Stimulated activated CD4-positive, alpha-beta T cell treated with anti-CD3 and anti-CD28 coated beads, TNF-alpha, amount 100 ng/mL, for 4 hours (primary cell): ENCODE results near the gene CD86.
"Not testable (repeated sequence)": the region's sequence is repeated elsewhere in the genome, so short reads cannot be mapped to it uniquely, and the experiment has no call there.

Experiments used
- DNase-seq, 3 experiments: peaks; one replicate each; pipeline ENCODE4 v3.0.0-alpha.2; 2020; ENCODE audit warnings: low read depth in 3 of 3

The CD86 gene

DNA sequence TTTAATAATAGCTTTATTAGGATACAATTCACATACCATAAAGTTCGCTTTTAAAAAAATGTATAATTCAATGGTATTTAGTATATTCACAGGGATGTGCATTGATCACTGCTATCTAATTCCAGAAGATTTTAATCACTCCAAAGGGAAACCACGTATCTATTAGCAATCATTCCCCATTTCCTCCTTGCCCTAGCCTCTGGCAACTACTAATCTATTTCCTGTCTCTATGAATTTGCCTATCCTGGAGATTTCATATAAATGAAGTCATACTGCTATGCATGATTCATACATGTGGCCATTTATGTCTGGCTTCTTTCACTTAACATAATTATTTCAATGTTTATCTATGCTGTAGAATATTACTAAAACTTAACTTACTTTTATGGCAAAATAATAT is 96.3 kb downstream of the CD86 start:
- no peak for DNase-seq

DNA sequence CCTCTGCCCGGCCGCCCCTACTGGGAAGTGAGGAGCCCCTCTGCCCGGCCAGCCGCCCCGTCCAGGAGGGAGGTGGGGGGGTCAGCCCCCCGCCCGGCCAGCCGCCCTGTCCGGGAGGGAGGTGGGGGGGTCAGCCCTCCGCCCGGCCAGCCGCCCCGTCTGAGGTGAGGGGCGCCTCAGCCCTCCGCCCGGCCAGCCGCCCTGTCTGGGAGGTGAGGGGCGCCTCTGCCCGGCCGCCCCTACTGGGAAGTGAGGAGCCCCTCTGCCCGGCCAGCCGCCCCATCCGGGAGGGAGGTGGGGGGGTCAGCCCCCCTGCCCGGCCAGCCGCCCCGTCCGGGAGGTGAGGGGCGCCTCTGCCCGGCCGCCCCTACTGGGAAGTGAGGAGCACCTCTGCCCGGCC is 109.8 kb downstream of the CD86 start:
- not testable (repeated sequence) for DNase-seq

DNA sequence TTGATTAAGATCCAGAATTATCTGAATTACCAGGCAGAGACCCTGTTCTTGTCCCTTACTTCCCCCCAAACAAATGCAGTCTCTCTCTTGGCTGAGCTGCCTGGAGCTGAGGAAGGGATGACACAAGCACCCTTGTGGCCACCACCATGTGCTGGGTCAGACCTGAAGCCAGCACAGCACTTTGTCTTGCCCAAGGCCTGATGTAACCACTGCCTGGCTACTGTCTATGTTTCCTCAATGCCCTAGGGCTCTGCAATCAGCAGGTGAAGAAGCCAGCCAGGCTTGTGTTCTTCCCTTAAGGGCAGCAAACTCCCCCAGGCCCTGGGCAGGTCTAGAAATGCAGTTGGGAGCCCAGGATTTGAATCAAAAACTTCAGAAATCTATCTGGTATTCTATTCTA is 112.5 kb downstream of the CD86 start:
- DNase-seq: no peak

DNA sequence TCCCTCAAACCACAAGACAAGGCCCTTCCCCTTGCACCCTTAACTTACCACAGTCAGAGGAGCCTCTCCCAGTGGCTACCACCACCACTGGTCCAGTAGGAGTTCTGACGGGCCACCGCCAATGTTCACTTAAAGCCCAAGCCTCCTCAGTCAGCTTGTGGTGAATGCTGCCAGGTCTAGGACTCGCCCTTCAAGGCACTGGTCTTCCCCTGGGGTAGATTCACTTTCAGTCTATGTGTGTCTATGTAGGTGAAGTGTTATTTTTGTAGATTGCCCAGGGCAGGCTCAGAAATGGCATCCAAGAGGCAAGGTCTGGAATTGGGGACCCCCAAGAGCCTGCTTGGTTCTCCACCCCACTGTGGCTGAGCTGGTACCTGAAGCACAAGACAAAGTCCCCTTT is 112.9 kb downstream of the CD86 start:
- DNase-seq: no peak

DNA sequence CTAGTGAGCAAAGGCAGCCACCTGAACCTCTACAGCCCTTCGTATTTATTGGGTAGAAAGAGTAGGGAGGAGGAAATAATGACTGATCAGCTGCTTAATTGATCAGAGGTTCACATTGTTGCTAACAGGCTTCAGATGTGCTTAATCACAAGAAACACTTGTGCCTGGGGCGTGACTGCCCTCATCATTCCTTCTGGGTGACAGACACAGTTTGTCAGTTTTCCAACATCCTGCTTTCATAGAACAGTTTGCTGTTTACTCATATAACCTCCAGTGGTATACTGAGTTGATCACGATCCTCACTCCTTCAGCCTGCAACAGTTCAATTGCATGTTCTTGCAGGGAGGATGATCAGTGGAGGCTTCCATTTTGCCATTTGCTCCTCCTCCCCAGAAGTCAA is 114.7 kb downstream of the CD86 start:
- DNase-seq: no peak
